ENCODE data around the gene MCM9.

GRCh38 chr6:118912646-118913045 lies 22.3 kb downstream of the MCM9 start:
- no peak for TF ChIP-seq POLR2A (IDR thresholded peaks at IDR 0.05)
- TF ChIP-seq CTCF (IDR thresholded peaks at IDR 0.05): no peak

All from Peyer's patch (tissue), 4 donors.